Gastroesophageal sphincter (tissue), 4 donors: Measurements from ENCODE around the gene SMPD2. TPM values are rescaled to one million over a fixed set of nuclear protein-coding genes. Genes with fewer than 3 reads are reported as not detected.
"Not testable (repeated sequence)": the region's sequence is repeated elsewhere in the genome, so short reads cannot be mapped to it uniquely, and the experiment has no call there.

Source experiments
- ATAC-seq: fragments of 150-250 bp; one replicate; pipeline ENCODE4 v1.9.1; 2016; ENCODE audit warnings: mild to moderate bottlenecking, moderate library complexity
- H3K27ac ChIP-seq, 4 donors: fragments of 200-600 bp; sonication (generic) in 3 of 4; 1 replicate in 3 of 4; 2 replicates in 1 of 4; pipeline ENCODE4 v1.5.1; 2016 to 2019
- H3K27me3 ChIP-seq: fragments of 200-600 bp; sonication (generic); one replicate; pipeline ENCODE4 v1.5.1; 2019
- H3K36me3 ChIP-seq, 2 donors: fragments of 200-600 bp; sonication (generic); one replicate each; pipeline ENCODE4 v1.5.1; 2019; ENCODE audit warnings: control low read depth in 1 of 2
- H3K4me1 ChIP-seq, 3 donors: fragments of 200-600 bp; sonication (generic); 1 replicate in 2 of 3; 2 replicates in 1 of 3; pipeline ENCODE4 v1.5.1; 2016 to 2019; ENCODE audit warnings: control low read depth in 2 of 3
- H3K4me3 ChIP-seq, 2 donors: fragments of 200-600 bp; sonication (generic); one replicate each; pipeline ENCODE4 v1.5.1; 2019; ENCODE audit warnings: mild to moderate bottlenecking in 1 of 2, moderate library complexity in 1 of 2
- H3K9me3 ChIP-seq, 3 donors: fragments of 200-600 bp; sonication (generic); one replicate each; pipeline ENCODE4 v1.5.1; 2017 to 2019; ENCODE audit warnings: control low read depth in 2 of 3
- EP300 ChIP-seq: sonication (generic); formaldehyde crosslinking; IDR thresholded peaks from one replicate; pipeline ENCODE4 v1.6.1; 2017; ENCODE audit warnings: antibody characterized with exemption, mild to moderate bottlenecking
- POLR2A ChIP-seq, 2 donors: fragments of 450-650 bp; IDR thresholded peaks; one replicate each; pipeline ENCODE4 v1.6.1; 2017; ENCODE audit warnings: antibody characterized with exemption in 2 of 2, mild to moderate bottlenecking in 2 of 2, moderate library complexity in 1 of 2
- POLR2AphosphoS5 ChIP-seq: sonication (generic); formaldehyde crosslinking; IDR thresholded peaks from one replicate; pipeline ENCODE4 v1.6.1; 2017; ENCODE audit warnings: antibody characterized with exemption
- whole genome bisulfite sequencing, 2 donors: methylation state at CpG; one replicate each; pipeline ENCODE4 v1.1.5; 2018; ENCODE audit warnings: low coverage in 1 of 2; 5-methylcytosine and 5-hydroxymethylcytosine counted together
- total RNA-seq, 4 donors: library from RNA; depleted of rRNA; stranded (reverse); fragments of >200 nt; gene quantifications; one replicate each; pipeline ENCODE4 v1.1.0, GENCODE V29; 2016
- TF ChIP-seq, protein P1 (sequence below), 4 experiments: fragments of 200-600 bp in 2 of 4; fragments of 450-650 bp in 2 of 4; sonication (generic) in 1 of 4; IDR thresholded peaks; one replicate each; pipeline ENCODE4 v1.5.1; 2017 to 2019; ENCODE audit warnings: antibody characterized with exemption in 4 of 4, mild to moderate bottlenecking in 2 of 4, moderate library complexity in 2 of 4

Gene SMPD2
- total RNA-seq, 4 donors from 2014 or later, result 3.5 to 7.5 (median 6.4) TPM

DNA sequence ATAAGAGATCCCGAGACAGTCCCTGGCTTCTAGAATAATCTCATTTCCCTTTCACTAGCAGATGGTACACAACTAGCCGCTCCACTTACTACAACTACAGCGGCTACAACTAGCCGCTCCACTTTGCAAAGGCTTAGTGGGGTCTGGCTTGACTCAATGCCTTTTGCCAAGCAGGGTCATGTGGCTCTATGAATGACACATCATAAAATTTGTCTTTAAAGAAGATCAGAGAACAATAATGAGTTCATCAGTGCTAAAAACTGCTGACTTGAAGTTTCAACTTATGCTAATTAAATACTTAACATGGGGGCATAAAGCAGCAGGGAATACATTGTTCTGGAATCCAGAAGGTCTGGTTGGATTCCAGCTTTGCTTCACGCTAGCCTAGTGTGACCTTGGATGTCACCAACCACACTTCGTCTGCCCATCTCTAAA is 17.1 kb downstream of the SMPD2 start:
- 84 to 86% methylated on average over 4 to 6 of the region's 6 CpGs for WGBS, 2 donors
- H3K4me3 ChIP-seq, result no peak overlapping the region
- peaks cover 0 to 10% of the 10 kb centered on the region in 2 donors for H3K36me3 ChIP-seq
- H3K9me3 ChIP-seq, result no peaks in the 10 kb centered on the region
- ATAC-seq, result no peak
- TF ChIP-seq EP300 (no peak), POLR2A (IDR thresholded peaks at IDR 0.05) (no peak), POLR2AphosphoS5 (no peak)
- TF ChIP-seq, protein P1, sequence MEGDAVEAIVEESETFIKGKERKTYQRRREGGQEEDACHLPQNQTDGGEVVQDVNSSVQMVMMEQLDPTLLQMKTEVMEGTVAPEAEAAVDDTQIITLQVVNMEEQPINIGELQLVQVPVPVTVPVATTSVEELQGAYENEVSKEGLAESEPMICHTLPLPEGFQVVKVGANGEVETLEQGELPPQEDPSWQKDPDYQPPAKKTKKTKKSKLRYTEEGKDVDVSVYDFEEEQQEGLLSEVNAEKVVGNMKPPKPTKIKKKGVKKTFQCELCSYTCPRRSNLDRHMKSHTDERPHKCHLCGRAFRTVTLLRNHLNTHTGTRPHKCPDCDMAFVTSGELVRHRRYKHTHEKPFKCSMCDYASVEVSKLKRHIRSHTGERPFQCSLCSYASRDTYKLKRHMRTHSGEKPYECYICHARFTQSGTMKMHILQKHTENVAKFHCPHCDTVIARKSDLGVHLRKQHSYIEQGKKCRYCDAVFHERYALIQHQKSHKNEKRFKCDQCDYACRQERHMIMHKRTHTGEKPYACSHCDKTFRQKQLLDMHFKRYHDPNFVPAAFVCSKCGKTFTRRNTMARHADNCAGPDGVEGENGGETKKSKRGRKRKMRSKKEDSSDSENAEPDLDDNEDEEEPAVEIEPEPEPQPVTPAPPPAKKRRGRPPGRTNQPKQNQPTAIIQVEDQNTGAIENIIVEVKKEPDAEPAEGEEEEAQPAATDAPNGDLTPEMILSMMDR (IDR thresholded peaks at IDR 0.05), result no peak
- peaks cover 0 to 40% (median 12%) of the 10 kb centered on the region in 3 donors for H3K4me1 ChIP-seq
- no peaks in the 10 kb centered on the region for H3K27me3 ChIP-seq
- H3K27ac ChIP-seq, result peak overlapping the region in 3 of 4 donors; percentile 76 to 82 (median 81)

GRCh38 chr6:109458774-109459531 is 18.4 kb downstream of the SMPD2 start:
- Histone ChIP-seq H3K27ac (no peak overlapping the region), H3K27me3 (no peaks in the 10 kb centered on the region), H3K36me3 (peaks cover 0 to 22% of the 10 kb centered on the region in 2 donors), H3K9me3 (no peaks in the 10 kb centered on the region), H3K4me1 (peaks cover 0 to 36% (median 10%) of the 10 kb centered on the region in 3 donors), H3K4me3 (no peak overlapping the region)
- no peak for ATAC-seq
- 63 to 69% methylated on average over 3 to 4 of the region's 5 CpGs for WGBS, 2 donors
- TF ChIP-seq EP300, result no peak
- TF ChIP-seq, protein P1 (IDR thresholded peaks at IDR 0.05), result no peak

- Histone ChIP-seq H3K9me3 (no peaks in the 10 kb centered on the region), H3K4me3 (no peak overlapping the region), H3K36me3 (peaks cover 0 to 33% of the 10 kb centered on the region in 2 donors), H3K27me3 (no peaks in the 10 kb centered on the region), H3K27ac (peak overlapping the region in 1 of 4 donors; percentile 37), H3K4me1 (peaks cover 0 to 23% (median 4%) of the 10 kb centered on the region in 3 donors)
- TF ChIP-seq POLR2AphosphoS5 (no peak), EP300 (no peak), POLR2A (IDR thresholded peaks at IDR 0.05) (no peak)
- TF ChIP-seq, protein P1 (IDR thresholded peaks at IDR 0.05), result no peak
- WGBS, 2 donors, result 50 to 63% methylated on average over 3 of the region's 3 CpGs
- no peak for ATAC-seq
Measured at GRCh38 chr6:109460161-109460829, 19.8 kb downstream of the SMPD2 start.

DNA sequence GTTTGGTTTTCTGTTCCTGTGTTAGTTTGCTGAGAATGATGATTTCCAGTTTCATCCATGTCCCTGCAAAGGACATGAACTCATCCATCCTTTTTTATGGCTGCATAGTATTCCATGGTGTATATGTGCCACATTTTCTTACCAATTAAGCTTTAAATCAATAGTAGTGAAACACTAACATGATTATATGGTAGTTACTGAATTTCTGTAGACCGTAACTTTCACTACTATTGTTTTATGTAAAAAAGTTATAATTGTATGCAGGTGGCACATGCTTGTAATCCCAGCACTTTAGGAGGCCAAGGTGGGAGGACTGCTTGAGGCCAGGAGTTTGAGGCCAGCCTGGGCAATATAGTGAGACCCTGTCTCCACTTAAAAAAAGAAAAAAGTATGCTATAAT is 20.7 kb downstream of the SMPD2 start:
- H3K36me3 ChIP-seq, result peaks cover 0 to 43% of the 10 kb centered on the region in 2 donors
- peaks cover 0 to 27% (median 2%) of the 10 kb centered on the region in 3 donors for H3K4me1 ChIP-seq
- H3K4me3 ChIP-seq, H3K27me3 ChIP-seq, H3K27ac ChIP-seq, H3K9me3 ChIP-seq, ATAC-seq: not testable (repeated sequence)
- WGBS, 2 donors, result 100% methylated on average over 1 of the region's 1 CpG

DNA sequence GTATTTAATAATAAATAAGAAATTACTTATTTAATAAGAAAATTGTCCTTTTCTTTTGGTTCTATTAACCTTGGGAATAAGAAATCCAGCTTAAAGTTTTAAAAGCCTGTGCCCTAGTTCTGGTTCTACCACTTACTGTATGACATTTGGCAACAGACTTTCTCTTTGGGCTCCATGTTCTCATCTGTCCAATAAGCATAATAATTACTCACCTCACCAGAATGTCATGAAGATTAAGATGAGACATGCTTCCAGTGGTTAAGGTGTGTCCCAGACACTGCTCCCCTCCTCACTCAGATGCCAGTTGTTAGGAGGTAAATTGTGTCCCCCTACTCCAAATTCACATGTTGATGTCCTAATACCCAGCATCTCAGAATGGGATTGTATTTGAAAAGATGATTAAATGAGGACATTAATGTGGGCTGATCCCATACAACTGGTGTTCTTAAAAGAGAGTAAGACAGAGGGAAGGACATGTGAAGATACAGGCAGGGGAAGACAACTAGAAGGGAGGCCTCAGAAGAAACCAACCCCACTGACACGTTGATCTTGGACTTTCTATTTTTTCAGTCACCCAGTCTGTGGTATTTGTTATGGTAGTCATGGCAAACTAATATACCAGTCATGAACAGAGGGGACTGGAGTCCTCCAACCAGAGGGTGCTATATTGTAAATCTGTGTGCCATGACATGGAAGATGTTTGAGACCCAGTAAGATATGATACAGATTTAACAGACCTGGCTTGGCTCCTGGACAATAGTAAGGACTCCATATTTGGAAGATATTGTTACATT is 21.4 kb downstream of the SMPD2 start:
- Histone ChIP-seq H3K27me3 (no peaks in the 10 kb centered on the region), H3K36me3 (peaks cover 0 to 50% of the 10 kb centered on the region in 2 donors), H3K4me3 (no peak overlapping the region), H3K27ac (no peak overlapping the region), H3K9me3 (no peaks in the 10 kb centered on the region), H3K4me1 (peaks cover 0 to 25% (median 0%) of the 10 kb centered on the region in 3 donors)
- 57 to 60% methylated on average over 1 of the region's 1 CpG for WGBS, 2 donors
- ATAC-seq, result no peak
- TF ChIP-seq EP300 (no peak), POLR2A (IDR thresholded peaks at IDR 0.05) (no peak), POLR2AphosphoS5 (no peak)
- TF ChIP-seq, protein P1 (IDR thresholded peaks at IDR 0.05), result no peak
